Measurements from ENCODE around the gene SMIM20. TPM values are rescaled to one million over a fixed set of nuclear protein-coding genes. Genes with fewer than 3 reads are reported as not detected.

Gene SMIM20
- total and polyA plus RNA-seq, 9 of the 15 experiments (the other 6 are each of a cell fraction or from before 2014, with no cell fraction given): 25.1 to 51.0 (median 38.9) TPM

GRCh38 chr4:25892796-25893195 lies 21.2 kb upstream of the SMIM20 start (continued):
- TF ChIP-seq ZBTB11 (CRISPR knock-in tag; IDR thresholded peaks at IDR 0.05): no peak
- TF ChIP-seq NCOA1 (IDR thresholded peaks at IDR 0.05; ENCODE audit: low read depth): no peak
- no peak for TF ChIP-seq ETS2 (tag; IDR thresholded peaks at IDR 0.05; ENCODE audit: borderline replicate concordance, poor library complexity, severe bottlenecking)

- H3K4me1 ChIP-seq (replicated peaks in 1 of 2; ENCODE audit: control insufficient read depth in 2 of 2, insufficient read depth in 2 of 2, low read length in 2 of 2): no peaks in the 10 kb centered on the region
- H3K9me1 ChIP-seq (ENCODE audit: control insufficient read depth, insufficient read depth, low read length): no peaks in the 10 kb centered on the region
- peaks cover 28 to 37% of the 10 kb centered on the region in 2 experiments for H3K27me3 ChIP-seq (ENCODE audit: control insufficient read depth in 2 of 2, insufficient read depth in 2 of 2, low read length in 2 of 2)
- FAIRE-seq (no peak), ATAC-seq (no peak), DNase-seq (ENCODE audit: extremely low read depth in 1 of 4, low spot score in 3 of 4) (no peak)
- H3K9ac ChIP-seq (ENCODE audit: insufficient read depth in 1 of 2, low read depth in 2 of 2, low read length in 2 of 2): no peak overlapping the region
- 0 out of 2 replicates have a peak, but pooled peaks cover 3% of the 10 kb centered on the region for H4K20me1 ChIP-seq (replicated peaks; ENCODE audit: control insufficient read depth, insufficient read depth, low read length)
- H3K79me2 ChIP-seq (ENCODE audit: control insufficient read depth, insufficient read depth, low read length): no peaks in the 10 kb centered on the region
- no peak overlapping the region for H3K4me2 ChIP-seq (ENCODE audit: insufficient read depth, low read length)
- no peak overlapping the region for H2AFZ ChIP-seq (ENCODE audit: low read depth, low read length)
- no TSS peak for BruUV-seq (replicated peaks)
- no peaks in the 10 kb centered on the region for H3K36me3 ChIP-seq (ENCODE audit: control insufficient read depth, insufficient read depth, low read length)
- H3K9me3 ChIP-seq (replicated peaks; ENCODE audit: control insufficient read depth, insufficient read depth, low read depth, low read length): no peaks in the 10 kb centered on the region
- no peak overlapping the region for H3K27ac ChIP-seq (ENCODE audit: extremely low read depth, low read depth, low read length)
- POLR2A ChIA-PET: interaction anchor here (0.7 kb wide), 1 partner anchor 13 kb away, joined by 4 read pairs; no protein-coding TSS in a partner anchor
- in situ Hi-C loops (cut with MboI) (no loop called here), intact Hi-C loops (cut with micrococcal nuclease) (no loop called here)
- CTCF ChIA-PET (ENCODE audit: low intra/inter-chr PET ratio): no interaction called here
- WGBS (ENCODE audit: insufficient coverage, low coverage, missing lambda C conversion rate): 2% methylated on average over 5 of the region's 5 CpGs
- no peak overlapping the region for H3K4me3 ChIP-seq
- TF ChIP-seq CREB3 (tag; conservative IDR thresholded peaks at IDR 0.05; ENCODE audit: low read depth) (no peak), RFX7 (CRISPR knock-in tag; IDR thresholded peaks at IDR 0.05) (no peak), ZNF280A (IDR thresholded peaks at IDR 0.05; ENCODE audit: low read depth, partially characterized antibody) (no peak), ZNF311 (CRISPR knock-in tag; IDR thresholded peaks at IDR 0.05) (no peak)
These were observed 17.1 kb upstream of the SMIM20 start for GRCh38 chr4:25896776-25897539.
